Breast epithelium (tissue), 3 donors: ENCODE measurements around the gene CDK5RAP3.

Experiments
- CTCF ChIP-seq, 3 donors: fragments of 450-650 bp; IDR thresholded peaks; one replicate each; pipeline ENCODE4 v1.5.1; 2016 to 2017; ENCODE audit warnings: antibody characterized with exemption in 3 of 3, mild to moderate bottlenecking in 3 of 3, moderate library complexity in 3 of 3
- POLR2A ChIP-seq: fragments of 450-650 bp; IDR thresholded peaks from one replicate; pipeline ENCODE4 v1.6.1; 2016; ENCODE audit warnings: antibody characterized with exemption, mild to moderate bottlenecking, moderate library complexity
- POLR2AphosphoS5 ChIP-seq, 3 donors: sonication (generic); formaldehyde crosslinking; IDR thresholded peaks; one replicate each; pipeline ENCODE4 v1.6.1; 2017; ENCODE audit warnings: antibody characterized with exemption in 3 of 3

DNA sequence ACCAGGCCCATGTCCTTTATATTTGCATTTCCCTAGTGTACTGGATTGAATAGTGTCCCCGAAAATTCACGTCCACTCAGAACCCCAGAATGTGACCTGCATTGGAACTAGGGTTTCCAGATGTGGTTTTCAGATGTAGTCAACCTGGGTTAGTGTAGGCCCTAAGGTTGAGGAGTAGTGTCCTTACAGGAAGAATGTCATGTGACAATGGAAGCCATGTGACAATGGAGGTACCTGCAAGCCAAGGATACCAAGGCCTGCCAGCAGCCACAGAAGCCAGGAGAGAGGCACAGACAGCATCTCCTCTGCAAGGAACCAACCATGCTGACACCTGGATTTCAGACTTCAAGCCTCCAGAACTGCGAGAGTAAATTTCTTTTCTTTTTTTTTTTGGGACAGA lies 8.0 kb upstream of the CDK5RAP3 start:
- TF ChIP-seq POLR2A (no peak), CTCF (IDR thresholded peaks at IDR 0.05) (no peak), POLR2AphosphoS5 (IDR thresholded peaks at IDR 0.05) (no peak)
